Renal cortex interstitium (tissue), 11 donors: Measurements from ENCODE around the gene SPAG9. TPM values are rescaled to one million over a fixed set of nuclear protein-coding genes. Genes with fewer than 3 reads are reported as not detected.
A peak's percentile ranks its signal among the peaks of the same experiment; 100 is the strongest.

Experiments used
- DNase-seq, 11 donors: peaks; one replicate each; pipeline ENCODE4 v3.0.0-alpha.2; 2013; ENCODE audit warnings: low read depth in 9 of 11, low spot score in 4 of 11; ENCODE audit errors: extremely low read depth in 1 of 11
- polyA plus RNA-seq, 3 donors: library from polyadenylated mRNA; unstranded; fragments of 120-200 nt; gene quantifications; one replicate each; pipeline ENCODE4 v1.2.1, GENCODE V29; 2013; ENCODE audit not compliant: insufficient read length in 3 of 3

The SPAG9 gene
- polyA plus RNA-seq, 3 donors, result 97.0 to 129 (median 103) TPM

DNA sequence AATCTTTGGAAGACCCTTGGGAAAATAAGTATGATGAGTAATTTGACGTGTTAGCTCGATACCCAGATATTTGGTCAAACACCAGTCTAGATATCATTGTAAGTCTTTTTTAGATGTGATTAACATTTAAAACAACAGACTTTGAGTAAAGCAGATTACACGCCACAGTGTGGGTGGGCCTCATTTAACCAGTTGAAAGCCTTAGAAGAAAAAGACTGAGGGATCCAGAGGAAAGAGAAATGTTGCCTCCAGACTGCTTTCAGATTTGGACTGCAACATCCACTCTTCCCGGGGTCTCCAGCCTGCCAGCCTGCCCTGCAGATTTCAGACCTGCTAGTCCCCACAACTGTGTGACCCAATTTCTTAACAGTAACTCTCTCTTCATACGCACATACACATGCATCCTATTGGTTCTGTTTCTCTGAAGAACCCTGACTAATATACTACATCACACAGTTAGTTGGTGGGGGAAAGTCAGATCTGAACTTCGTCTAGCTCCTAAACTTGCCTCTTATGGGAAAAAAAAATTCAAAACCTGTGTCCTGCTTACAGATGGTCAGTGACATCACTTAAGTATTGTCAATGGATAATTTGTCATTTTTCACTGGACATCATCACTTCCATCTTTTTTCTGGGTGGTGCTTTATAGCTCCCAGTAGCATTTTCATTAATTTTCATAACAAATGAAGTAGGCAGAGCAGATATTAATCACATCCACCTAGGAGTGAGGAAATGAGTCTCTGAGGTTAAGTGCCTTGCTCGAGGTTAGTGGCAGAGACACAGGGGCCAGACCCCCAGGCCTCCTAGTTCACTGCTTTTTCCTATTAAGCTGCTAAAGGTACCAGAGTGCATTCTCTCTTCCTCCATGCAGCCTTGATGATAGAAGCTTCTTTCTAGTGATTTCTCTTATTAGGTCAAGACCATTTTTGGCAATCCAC lies 146.8 kb downstream of the SPAG9 start:
- no peak for DNase-seq

DNA sequence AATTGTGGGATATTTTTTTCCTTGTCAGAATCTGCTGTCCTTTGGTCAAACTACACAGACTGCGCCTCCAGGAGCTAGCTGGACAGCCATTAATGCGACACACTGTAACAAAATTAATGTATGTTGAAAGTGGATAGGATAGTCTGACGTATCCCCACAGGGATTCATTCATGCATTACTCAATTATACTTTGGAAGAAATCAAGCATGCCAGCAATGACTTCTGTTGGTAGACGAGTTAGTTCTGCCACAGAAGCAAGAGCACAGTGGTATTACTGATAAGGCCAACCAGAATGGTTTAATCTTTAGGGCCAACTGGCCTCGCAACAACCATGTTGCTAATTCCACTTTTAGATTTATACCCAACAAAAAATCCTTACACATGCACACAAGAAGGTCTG lies 148.1 kb downstream of the SPAG9 start:
- DNase-seq, result peak in 4 of 11 donors; percentile 33 to 72 (median 56)

DNA sequence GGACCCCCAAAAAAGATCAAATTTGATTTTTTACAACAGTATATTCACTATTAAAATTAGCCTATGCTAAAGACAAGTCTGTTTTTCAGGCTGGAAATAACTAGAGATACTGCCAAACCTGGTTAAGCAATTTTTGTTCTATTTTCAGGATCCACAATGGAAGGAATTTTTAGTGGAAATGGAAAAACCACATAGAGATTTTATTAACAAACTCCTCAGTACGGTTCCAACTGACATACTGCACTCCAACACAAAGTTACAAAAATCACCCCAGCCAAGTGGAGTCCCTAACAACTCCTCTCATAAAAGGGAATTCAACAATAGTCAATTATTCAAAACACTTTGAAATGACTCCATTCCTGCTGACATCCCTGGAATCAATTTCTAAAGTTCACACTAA lies 152.9 kb downstream of the SPAG9 start:
- no peak for DNase-seq

DNA sequence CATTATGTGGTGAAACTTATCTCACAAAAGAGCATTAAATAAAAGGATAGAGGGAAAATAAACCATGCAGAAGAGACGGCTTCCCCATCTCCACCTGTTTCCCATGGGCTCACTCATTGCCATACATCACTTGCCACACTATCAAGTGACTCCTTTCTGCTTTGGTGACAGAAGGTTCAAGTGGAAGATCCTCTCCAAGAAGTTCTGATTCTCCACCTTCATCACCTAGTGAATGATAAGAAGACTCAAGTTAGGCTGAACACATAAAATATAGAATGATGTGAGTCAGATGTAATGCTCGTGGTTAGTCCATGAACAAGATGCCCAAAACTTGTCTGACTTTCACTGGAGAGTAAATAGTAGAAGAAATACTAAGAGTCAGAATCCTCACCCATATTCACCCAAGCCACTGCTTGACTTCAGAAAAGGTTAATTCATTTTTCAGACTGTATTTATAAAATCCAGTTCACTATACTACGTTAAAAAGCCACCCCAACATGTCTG lies 154.5 kb downstream of the SPAG9 start:
- no peak for DNase-seq

DNA sequence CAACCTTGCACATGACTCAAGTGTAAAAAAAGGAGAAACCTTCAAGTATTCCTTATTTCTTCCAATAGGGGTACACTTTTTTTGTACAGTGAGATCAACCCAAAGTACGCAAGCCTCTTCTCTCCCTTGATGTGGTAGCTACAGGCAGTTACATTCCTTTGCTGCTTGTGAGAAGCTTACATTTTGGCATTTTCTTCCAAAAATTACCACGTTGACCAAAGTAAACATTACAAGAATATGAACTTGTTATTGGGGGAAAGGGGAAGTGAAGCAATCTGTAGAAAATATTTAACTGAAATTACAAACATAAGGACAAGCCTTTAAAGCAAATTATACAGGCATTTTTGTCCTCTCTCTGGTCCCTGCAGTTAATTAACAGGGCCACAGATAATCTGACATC lies 157.5 kb downstream of the SPAG9 start:
- DNase-seq, result no peak

DNA sequence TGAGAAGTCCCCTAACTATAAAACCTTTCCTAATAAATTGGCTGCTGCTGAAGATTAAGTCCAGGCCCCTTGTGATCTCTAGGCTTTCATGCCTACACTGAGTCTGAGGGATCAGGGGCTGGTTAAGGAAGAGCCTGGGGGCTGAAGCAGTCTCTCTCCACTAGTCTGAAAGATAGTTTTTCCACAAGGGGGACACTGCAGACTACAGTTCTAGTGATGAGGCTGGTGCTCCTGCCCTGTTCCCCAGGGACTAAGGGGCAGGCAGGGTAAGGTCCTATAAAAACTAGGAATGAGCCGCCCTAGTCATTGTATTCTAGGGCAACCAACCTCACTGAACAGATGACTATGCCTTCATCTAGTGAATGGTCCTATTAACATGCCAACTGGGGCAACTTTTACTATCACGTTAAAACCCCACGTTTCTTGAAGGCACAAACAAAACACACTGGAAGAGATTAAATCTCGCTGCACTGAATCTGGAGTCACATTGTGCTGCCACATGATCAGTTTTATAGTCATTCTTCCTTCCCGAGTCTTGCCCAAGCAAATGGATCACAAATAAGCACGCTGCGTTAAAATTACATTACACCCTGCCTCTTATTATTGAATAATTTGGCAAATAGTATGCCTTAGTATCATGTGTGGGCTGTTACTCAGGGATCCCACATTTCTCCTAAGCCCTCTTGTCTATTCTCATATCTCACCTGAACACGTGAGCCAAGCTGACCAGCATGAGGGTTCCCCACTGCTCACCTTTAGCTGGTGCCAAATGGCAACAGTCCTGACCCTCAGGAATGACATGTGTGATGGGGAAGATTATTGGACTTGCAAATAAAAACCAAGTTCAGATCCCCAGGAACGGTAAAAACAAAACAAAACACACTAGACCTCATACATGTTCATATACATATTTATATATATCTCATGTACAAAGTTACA lies 159.1 kb downstream of the SPAG9 start:
- no peak for DNase-seq

DNA sequence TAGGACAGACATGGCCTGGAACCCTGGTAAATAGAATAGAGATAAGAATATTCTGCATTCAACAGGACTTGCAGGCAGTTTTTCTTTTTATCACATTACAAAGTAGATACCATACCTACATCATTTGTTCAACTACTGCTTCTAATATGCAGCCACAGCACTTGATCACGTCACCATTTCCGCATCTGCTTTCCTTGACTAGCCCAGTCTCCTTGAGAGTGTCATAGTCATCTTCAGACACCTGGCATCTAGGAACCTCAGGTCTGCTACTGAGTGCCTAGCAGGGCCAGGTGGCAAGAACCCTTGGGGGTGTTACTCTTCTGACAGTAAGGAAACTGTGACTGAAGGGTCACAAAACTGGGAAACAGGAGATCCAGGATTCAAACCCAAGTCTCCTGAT lies 161.3 kb downstream of the SPAG9 start:
- no peak for DNase-seq

DNA sequence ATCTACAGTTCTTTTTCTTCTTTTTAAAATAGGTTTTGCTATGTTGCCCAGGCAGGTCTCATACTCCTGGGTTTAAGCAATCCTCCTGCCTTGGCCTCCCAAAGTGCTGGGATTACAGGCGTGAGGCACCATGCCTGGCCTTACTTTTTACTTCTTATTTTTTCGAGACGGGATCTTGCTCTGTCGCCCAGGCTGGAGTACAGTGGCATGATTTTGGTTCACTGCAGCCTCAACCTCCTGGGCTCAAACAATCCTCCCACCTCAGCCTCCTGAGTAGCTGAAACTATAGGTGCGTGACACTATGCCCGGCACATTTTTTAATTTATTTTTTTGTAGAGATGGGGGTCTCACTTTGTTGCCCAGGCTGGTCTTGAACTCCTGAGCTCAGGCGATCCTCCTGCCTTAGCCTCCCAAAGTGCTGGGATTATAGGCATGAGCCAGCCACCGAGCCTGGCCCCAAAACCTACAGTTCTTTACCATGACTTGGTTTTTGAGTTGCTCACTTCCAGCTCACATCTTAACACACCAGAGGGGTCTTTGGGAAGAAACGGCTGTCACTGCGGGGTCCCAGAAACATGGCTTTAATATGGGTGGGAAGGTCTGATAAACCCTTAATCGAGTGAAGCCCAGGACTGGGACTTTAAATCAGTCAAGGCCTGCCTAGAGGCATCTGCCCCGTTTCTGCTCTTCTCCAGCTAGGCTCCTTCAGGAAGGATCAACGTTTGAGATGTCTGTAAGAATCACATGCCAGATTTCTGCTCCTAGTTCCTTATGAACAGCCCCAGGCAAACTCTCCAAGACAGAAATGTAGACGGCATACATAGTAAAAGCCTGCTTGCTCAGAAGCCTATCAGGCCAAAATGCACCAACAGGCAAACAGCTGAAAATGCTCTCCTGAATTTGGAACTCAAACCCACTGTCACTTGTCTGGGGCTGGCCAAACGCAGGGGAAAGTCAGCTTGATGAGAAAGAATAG lies 162.8 kb downstream of the SPAG9 start:
- DNase-seq, result no peak

DNA sequence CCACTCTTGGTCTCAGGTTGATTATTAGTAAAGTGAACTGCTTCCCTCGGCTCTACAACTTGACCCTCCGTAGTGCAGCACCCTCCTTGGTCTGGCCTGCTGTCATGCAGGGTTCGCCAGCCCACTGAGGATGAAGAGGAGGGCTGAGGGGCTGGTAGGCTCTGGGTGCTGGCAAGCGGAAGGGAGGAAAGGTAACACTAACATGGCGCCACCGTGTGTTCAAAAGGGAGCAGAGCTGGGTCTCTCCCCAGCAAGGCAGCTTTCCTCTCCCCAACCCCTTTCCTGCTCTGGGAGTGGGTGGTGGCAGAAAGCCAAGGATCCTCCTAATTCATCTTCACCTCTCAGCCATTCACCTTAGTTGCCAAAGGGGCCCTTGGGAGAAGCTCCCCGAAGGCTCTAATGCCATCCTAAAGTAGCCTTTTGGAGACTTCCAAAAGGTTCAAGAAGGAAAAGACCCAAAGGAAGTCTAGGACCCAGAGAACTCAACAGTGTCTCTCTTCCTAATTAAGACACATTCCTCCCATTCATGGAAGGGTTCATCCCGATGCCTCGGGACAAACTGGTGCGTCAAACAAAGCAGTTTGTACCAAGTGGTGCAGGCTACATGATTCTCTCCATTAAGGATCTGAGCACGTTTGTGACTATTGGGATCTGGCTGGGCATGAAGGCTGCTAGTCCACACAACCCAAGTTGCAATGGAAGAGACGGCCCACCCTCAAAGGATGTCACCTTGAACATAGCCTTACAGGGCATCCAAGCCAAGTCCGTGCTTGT lies 163.7 kb downstream of the SPAG9 start:
- DNase-seq, result peak in 2 of 11 donors; percentile 41 to 60

DNA sequence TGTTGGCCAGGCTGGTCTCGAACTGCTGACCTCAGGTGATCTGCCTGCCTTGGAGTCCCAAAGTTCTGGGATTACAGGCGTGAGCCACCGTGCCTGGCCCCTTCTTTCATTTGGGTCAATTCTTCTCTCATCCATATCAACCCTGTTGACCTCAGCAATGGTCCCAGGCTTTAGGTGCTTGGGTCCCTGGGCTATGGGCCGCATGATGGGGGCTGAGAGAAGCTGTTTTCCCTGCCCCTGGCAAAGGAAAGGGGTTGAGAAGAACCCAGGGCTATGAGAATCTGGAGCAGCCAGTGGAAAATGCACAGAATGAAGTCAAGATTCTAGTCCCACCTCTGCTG lies 164.3 kb downstream of the SPAG9 start:
- no peak for DNase-seq

DNA sequence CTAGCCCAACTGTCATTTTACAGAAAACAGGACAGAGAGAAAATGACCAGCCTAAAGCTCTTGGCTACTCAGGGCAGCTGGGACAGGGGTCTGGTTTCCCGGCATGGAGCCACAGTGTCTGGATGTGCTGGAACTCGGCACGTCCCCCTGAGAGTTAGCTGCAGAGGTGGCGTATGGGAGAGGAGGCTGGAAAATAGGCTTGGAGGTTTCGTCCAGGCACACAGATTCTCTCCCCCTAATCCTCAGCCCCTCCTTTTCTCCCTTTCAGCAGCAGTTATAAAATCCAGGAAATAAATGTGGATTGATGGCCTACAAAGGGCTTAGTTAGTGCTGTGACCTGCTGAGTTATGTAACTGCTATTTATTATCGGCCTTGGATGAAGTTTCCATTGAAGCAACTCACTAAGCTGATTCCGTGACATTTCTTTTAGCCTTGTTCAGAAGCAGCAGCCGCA lies 165.0 kb downstream of the SPAG9 start:
- DNase-seq, result no peak

DNA sequence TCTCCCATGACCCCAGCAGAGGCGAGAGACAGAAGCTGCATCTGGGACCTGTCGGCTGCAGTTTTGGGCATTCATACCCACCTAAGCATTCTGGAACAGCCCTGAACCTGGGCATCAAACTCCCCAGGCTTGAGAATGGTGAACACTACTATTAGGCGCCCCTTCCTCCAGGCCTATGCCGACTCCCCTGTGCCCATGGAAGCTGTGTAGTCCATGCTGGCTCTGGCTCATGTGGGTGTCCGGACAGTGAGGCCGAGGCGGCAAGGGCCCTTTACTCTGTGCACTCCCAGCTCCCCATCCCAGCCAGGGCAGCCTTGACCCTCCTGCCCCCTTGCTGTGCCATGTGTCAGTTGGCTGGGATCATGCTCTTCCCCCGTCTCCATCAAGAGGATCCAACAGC lies 165.5 kb downstream of the SPAG9 start:
- no peak for DNase-seq

DNA sequence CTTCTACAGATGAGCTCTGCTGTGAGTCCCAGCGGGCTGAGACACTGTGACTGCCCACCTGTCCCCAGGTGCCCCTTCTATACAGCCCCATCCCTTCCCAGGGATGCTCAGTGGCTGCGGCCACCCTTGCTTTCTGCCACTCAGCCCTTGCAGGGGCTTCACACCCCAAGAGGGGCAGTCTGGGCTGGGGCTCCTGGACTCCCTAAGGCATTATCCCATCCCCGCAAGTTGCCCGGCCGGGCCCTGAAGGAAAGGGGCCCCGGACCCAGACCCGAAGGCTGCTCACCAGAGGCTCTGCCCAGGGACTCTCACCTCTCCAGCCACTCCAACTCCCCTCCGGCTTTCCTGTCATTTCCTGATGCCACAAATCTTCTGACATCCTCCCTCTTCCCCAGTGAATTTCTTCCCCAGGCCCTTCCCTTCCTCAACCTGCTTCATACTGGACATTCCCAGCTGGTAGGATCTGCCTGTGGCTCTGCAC lies 166.0 kb downstream of the SPAG9 start:
- DNase-seq, result no peak

DNA sequence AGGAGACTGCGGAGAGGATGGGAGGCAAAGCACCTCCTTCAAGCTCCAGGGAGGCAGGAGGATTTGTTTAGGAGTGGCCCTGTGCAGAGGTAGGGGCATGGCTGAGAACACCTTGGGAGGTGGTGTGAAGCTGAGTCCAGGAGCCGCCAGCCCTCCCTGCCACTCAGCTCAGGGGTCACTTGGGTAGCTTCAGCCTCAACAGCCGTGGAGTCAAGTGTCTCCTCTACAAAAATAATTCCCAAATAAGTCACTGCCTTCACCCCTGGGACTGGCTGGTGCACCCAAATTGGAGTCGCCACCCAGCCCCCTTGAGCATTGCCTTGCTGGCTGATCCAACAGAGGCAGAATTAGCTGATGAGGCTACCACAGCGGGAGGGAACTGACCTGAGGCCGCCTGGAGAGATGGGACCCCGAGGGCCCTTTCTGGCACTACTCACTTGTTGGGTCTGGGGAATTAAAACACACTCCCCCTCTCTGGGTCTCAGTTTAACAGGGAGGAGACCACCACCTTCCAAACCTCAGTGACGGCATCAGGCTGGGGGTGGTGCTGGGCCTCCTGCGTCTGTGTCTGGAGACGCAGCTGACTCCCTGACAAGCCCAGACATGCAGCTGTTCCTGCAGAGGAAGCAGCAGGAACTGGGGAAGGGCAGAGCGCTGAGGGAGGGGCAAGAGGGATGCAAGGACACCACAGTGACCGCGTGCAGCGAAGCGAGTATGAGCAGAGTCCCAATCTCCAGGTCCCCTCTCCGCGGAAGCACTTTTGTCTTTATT lies 166.7 kb downstream of the SPAG9 start:
- DNase-seq, result peak in 1 of 11 donors; percentile 56

DNA sequence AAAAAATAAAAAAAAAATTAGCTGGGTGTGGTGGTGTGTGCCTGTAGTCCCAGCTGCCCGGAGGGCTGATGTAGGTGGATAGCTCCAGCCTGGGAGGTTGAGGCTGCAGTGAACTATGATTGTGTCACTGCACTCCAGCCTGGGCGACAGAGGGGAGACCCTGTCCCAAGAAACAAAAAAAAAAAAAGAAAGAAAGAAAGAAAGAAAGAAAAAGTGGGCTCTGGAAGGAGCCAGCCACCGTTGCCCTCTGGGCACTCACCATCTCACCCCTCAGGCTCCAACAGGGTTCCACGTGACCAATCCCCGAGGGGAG lies 167.2 kb downstream of the SPAG9 start:
- no peak for DNase-seq

DNA sequence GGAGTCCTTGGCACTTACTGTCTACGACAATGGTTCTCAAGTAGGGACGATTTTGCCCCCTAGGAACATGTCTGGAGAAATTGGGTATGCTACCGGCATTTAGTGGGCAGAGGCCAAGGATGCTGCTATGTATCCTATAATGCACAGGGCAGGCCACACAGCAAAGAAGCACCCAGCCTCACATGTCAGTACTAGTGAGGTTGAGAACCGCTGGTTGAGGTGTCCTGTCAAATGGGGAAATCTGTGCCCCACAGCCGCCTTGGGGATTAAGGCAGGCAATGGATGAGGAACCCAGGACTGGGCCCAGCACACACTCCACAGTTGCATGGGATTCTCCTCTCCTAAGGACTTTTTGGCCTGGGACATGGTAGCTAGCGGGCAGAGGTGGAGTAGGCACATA lies 167.8 kb downstream of the SPAG9 start:
- no peak for DNase-seq

DNA sequence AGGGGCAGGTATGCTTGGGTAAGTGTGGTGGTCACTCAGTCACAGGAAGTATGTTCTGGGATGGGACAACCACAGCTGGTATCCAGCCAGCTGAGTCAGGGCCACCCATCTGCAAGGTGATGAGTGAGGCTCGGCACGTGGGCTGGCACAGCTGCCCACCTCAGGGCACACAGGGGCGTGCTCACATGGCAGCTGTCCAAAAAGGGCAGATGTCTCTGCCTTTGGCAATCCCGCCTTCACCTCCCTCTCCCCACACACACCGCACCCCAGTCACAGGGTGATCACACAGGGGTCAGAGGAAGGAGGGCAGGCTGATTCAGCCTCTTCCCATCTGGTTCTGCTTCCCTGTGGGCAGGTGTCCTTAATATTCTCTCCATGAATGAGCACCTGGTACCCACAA lies 168.7 kb downstream of the SPAG9 start:
- DNase-seq, result no peak
